Measurements from ENCODE around the gene SLC29A1.

GRCh38 chr6:44193307-44193910 is 30.0 kb upstream of the SLC29A1 start:
- no peak for TF ChIP-seq POLR2AphosphoS5 (IDR thresholded peaks at IDR 0.05)
- TF ChIP-seq, protein P1, sequence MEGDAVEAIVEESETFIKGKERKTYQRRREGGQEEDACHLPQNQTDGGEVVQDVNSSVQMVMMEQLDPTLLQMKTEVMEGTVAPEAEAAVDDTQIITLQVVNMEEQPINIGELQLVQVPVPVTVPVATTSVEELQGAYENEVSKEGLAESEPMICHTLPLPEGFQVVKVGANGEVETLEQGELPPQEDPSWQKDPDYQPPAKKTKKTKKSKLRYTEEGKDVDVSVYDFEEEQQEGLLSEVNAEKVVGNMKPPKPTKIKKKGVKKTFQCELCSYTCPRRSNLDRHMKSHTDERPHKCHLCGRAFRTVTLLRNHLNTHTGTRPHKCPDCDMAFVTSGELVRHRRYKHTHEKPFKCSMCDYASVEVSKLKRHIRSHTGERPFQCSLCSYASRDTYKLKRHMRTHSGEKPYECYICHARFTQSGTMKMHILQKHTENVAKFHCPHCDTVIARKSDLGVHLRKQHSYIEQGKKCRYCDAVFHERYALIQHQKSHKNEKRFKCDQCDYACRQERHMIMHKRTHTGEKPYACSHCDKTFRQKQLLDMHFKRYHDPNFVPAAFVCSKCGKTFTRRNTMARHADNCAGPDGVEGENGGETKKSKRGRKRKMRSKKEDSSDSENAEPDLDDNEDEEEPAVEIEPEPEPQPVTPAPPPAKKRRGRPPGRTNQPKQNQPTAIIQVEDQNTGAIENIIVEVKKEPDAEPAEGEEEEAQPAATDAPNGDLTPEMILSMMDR (IDR thresholded peaks at IDR 0.05) = no peak
